HG03045 (cell line): ENCODE data around the gene SPATA2.
"Not testable (repeated sequence)": the region's sequence is repeated elsewhere in the genome, so short reads cannot be mapped to it uniquely, and the experiment has no call there.

ENCODE experiments used
- ATAC-seq: cut with Tn5 transposase; IDR thresholded peaks from one replicate; pipeline ENCODE4 v1.9.1; 2021; ENCODE audit warnings: mild to moderate bottlenecking, moderate library complexity; ENCODE audit not compliant: unreplicated experiment

SPATA2 gene

DNA sequence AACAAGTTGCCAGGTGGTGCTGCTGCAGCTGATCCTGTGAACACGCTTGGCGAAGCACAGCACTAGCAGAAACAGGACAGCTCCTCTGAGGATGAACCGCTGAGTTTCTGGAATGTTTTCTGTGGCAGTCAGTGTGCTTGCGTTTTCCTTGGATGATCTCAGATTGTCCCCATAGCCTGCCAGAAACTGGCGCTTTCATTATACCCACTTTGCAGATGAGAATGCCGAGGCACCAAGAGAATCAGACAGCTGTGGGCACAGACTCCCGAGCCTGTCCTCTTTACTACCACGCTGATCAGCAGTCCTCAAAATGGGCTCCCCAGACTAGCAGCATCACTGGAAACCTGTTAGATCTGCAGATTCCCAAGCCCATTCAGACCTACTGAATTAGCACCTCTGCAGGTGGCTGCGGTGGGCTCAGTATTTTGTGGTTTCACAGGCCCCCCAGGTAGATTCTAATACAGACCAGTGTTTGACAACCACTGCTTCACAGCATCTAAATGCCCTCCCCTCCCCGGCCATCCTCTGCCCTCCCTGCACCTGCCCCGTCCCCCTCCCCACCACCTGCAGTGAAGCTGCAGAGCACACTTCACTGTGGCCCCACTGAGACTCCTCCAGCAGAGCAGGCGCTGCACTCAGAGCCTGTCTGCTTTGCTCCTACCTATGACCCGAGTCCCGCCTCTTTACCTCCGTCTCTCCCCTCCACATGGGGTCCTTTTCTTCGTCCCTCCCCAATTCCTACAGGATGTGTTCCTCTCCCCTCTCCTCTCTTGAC is 29.6 kb downstream of the SPATA2 start:
- no peak for ATAC-seq

DNA sequence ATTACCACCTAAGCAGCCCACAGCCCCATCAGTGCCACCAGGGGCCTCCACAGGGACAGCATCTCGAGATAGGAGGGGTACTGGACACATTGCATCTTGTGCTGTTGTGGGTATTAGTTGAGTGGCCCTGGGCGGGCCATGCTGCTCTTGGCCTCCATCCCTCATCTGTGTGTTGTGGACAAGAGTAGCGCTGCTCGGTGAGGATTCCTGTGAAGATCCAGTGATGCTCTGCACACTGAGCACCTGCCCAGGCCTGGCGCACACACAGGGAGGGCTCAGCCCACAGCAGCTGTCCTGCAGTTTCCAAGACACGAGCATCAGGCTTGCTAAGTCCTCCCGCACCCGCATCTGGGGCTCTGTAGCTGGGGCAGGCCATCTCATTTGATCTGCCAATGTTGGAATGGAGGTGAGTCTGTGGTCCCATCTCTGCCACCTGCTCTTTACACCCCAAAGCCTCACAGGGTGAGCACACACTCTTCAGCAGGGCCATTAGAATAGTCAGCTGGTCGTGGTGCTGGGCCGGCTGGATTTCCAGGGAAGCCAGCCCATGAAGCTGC is 32.0 kb downstream of the SPATA2 start:
- ATAC-seq: no peak

DNA sequence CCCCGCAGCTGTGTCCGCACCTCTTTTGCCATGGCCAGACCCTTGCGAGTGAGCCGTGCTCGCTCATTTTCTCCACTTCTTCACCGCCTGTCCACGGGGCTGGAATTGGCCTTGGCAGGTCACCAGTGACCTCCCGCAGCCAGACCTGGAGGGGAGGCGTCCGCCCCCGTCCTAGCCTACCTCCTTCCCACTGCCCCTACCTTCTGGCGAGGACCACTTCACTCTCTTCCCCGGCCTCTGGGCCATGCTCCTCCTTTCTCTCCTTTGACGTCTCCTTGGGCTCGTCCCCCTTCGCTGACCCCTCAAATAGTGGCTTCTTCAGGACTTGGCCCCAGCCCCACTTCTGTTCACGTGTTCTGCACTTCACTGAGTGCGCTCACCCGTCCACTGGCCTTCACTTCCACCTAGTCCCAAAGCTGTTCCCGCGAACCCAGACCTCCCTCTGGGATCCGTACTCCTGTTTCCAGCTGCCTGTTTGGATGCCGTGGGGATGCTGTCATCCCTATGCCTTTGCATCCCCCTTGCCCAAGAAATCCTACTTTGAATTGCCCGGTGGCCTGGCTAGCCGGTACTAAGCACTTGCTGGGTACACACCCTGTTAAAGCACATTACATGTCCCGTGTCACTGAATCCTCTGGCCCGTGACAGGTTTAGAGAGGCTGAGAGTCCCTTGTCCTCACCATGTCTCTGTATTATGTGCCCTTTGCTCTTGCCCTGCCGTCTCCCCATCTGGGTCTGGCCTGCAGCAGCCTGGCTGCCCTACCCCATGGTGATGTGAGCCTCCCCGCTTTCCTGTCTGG is 33.0 kb downstream of the SPATA2 start:
- ATAC-seq: no peak

GRCh38 chr20:49880724-49881445 is 34.4 kb downstream of the SPATA2 start:
- no peak for ATAC-seq

DNA sequence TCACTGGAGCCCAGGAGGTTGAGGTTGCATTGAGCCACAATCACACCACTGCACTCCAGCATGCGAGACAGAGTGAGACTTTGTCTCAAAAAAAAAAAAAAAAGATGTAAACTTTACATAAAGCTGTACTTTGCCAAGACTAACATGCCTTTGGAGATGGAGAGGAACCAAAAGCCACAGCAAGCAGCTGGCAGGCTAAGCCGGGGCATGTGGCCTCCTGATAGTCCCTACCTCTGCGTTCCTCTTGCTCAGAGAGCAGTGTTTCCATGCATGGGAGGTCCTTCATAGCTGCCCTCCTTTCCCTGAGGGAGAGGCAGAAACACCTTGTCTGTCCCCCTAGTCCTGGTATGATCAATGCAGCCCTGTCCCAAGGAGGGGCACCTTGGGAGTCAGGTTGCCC is 35.2 kb downstream of the SPATA2 start:
- ATAC-seq: no peak

DNA sequence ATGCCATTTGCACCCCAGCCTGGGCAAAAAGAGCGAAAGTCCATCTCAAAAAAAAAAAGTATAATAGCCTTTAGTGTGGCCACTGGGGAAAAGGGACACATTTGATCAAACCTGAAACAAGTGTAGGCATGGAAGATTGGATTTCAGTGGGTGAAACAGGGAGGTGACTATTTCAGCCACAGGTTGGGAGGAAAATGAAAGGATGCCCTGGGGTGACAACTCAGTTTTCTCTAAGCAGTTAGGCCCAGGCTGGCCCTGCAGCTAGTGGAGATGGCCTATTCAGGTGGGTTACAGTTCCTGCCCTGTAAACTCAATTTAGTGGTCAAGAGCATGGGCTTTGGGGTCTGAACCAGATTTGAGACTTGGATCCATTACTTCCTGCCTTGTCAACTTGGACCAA is 36.4 kb downstream of the SPATA2 start:
- ATAC-seq: no peak

GRCh38 chr20:49877386-49877921 is 37.9 kb downstream of the SPATA2 start:
- no peak for ATAC-seq

- no peak for ATAC-seq
Observed at GRCh38 chr20:49874696-49875095, 40.6 kb downstream of the SPATA2 start.

GRCh38 chr20:49872056-49872455 is 43.3 kb downstream of the SPATA2 start:
- no peak for ATAC-seq

DNA sequence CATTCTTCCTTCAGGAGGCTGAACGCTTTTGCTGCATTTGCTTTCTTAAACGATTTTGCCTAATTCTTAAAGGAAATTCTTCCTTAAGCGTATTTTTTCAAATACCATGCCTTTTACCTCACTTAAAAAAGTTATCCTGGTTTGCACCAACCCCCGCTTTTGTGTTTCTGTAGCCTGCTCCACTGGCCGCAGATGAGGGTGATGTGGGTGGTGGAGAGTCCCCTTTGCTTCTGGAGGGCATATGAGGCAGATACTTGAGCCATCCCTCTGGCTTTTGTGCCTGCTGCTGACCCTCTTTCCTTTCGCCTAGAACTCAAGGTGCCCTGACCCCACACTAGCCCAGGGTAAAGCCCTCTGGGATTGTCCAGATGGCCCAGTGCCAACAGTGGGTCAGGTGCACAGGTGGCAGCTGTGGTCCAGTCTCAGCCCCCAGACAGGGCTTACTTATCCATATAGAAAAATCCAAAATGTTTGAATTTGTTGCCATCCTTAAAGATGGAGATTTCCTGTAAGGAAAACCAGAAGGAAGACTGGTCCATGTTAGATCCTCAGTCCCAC is 43.9 kb downstream of the SPATA2 start:
- no peak for ATAC-seq

DNA sequence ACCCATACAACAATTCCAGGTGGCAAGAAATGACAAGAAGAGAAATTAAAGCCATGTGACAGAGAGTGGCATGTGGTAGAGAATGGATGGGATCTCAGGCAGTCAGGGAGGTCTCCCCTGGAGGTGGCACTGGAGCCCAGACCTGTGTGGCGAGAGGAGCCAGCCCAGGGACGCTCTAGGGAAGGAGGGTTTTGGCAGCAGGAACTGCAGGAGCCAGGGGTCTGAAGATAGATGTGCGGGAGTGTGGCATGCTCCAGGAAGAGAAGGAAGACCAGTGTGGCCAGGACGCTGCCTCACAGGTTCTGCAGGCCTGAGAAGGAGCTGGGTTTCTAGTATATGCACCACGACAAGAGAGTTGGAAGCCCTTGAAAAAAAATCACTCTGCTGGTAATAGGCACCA is 45.1 kb downstream of the SPATA2 start:
- ATAC-seq: no peak

- no peak for ATAC-seq
Observed at GRCh38 chr20:49868964-49869363, 46.4 kb downstream of the SPATA2 start.

GRCh38 chr20:49868538-49868937 is 46.8 kb downstream of the SPATA2 start:
- no peak for ATAC-seq

DNA sequence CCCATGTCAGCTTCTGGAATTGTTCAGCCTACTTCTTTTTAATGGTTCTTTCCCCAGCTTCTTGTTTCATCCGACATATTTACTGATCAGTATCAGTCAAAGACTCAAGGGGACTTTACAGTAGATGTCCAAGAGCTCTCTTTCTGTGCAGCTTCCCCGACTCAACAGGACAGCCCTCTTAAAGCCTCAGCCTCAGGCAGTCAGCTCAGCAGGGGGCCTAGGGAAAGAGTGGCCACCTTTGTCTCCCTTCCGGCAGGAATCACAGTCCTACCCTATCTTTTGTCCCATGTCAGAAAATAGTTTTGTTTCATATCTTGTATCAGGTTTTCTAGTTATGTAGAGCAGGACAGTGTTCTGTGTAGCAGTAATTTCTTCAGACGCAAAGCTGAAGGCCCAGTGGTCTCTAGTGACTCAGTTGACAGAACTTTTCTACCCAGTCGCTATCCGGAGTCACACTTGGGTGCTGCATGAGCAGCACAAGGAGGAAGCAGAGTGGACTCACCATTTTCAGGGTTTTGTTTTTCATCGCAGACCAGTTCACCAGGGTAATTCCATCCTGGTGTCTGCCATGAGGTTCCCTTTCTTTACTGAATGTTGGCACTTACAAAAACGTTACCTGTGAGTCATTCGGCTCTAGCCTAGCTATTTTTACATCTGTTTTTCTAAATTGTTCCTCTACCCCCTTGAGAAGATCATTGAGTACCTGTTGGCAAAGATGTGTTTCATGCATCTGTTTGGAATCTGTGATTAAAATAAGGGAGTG is 47.7 kb downstream of the SPATA2 start:
- no peak for ATAC-seq

DNA sequence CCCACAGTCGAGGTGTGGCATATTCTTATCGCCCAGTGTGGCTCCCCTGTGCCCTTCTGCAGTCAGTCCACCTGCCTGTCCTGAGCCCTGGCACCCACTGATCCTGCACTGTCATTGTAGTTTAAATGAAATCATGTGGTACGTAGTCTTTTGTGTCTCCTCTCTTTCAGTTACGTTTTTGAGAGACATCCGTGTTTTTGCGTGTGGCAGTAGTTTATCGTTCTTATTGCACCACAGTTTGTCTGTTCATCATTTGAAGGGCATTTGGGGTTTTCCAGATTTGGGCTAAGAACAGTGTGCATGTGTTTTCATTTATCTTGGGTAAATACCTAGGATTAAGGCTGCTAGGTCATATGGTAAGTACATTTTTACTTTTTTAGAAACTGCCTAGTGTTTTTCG is 49.3 kb downstream of the SPATA2 start:
- no peak for ATAC-seq

DNA sequence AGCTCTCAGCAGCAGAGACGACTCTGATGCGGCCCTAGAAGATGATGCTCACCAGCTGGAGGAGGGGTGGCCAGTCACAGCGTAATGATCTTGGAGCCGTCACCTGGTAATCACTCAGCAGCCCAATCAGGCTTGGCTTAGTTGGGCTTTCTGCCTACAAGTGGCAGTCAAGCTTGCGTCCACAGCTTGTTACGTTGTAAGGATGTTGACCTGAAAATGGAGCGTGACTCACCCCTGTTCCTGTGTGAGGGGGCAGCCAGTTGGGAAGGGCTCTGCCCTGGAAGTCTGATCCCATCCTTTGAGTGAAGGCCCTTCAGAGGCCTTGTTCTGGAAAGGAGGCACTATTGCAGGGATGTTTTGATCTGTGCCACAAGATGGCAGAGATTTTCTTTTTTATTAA is 49.8 kb downstream of the SPATA2 start:
- ATAC-seq: no peak

DNA sequence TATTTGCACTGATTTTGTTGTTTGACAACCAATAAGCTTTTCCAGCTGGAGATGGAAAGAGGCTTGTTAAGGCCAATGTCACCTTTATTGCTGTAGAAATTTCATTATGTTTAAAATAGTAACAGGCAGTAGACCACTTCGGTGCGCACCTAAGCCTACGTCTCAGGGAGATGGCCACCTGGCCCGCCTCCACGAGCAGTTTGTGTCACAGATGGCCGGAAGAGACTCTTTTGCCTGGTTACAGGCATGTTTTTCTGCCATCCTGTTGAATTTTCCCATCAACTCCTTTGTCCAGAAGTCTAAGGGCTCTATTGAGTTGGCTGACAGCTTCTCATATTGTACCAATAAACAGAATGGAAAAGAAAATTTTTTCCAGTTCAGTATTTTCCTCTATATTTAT is 51.7 kb downstream of the SPATA2 start:
- no peak for ATAC-seq

GRCh38 chr20:49862607-49863200 is 52.6 kb downstream of the SPATA2 start:
- no peak for ATAC-seq

GRCh38 chr20:49861232-49861631 is 54.1 kb downstream of the SPATA2 start:
- not testable (repeated sequence) for ATAC-seq

DNA sequence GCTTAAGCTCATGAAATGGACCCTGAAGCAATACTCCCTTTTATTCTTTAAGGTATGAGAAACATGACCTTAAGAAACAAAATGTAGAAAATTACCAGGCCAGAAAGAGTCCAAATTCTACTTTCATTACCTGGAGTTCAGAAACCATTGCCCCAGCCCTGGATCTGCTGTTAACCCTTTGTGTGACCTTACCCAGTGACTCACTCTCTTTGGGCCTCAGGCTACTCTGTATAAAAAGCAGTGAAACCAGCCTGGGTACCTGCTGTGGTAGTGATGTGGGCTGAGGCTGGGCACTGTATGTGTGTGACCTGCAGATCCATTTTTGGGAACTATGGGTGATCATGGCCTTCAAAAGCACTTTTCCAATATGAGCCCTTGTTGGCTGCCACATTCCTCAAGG is 55.5 kb downstream of the SPATA2 start:
- no peak for ATAC-seq
